Colonic mucosa (tissue), 4 donors: ENCODE measurements around the gene FAM222A. TPM values are rescaled to one million over a fixed set of nuclear protein-coding genes. Genes with fewer than 3 reads are reported as not detected.

Experiments
- DNase-seq: peaks from one replicate; pipeline ENCODE4 v3.0.0-alpha.2; 2020
- H3K27ac ChIP-seq: fragments of 200-600 bp; one replicate; pipeline ENCODE4 v1.8.0; 2021
- H3K27me3 ChIP-seq: fragments of 200-600 bp; one replicate; pipeline ENCODE4 v1.8.0; 2021
- H3K36me3 ChIP-seq: fragments of 200-600 bp; one replicate; pipeline ENCODE4 v1.8.0; 2021
- H3K4me1 ChIP-seq: fragments of 200-600 bp; one replicate; pipeline ENCODE4 v1.8.0; 2021; ENCODE audit warnings: mild to moderate bottlenecking
- H3K4me3 ChIP-seq: fragments of 200-600 bp; one replicate; pipeline ENCODE4 v1.8.0; 2021
- H3K9ac ChIP-seq, 2 donors: one replicate each; pipeline ENCODE4 v1.7.0; 2013; ENCODE audit warnings: control low read depth in 2 of 2, low read depth in 2 of 2, low read length in 2 of 2
- H3K9me3 ChIP-seq: fragments of 200-600 bp; one replicate; pipeline ENCODE4 v1.8.0; 2021
- CTCF ChIP-seq: fragments of 200-600 bp; IDR thresholded peaks from one replicate; pipeline ENCODE4 v1.8.0; 2022; ENCODE audit warnings: antibody characterized with exemption, mild to moderate bottlenecking
- intact Hi-C: fragments of 100-400 bp; cut with DNase I; formaldehyde crosslinking; loops from one replicate; pipeline ENCODE4 v1.14.1; 2022
- total RNA-seq, 2 donors: library from RNA; stranded (reverse); fragmentation: NEBNext Ultra II Directional in 1 of 2; extraction: Animal tissue kit (Norgen Biotek cat#: 25700) in 1 of 2; gene quantifications; one replicate each; pipeline ENCODE4 v1.2.1, GENCODE V29; 2021
- donor health status: healthy.
- donor health status: DM: no; HTN: no; CAD: no.
- donor health status: DM: no; HTN: no; CAD: no.

Gene FAM222A
- total RNA-seq, 2 donors from 2014 or later: 3.9 to 5.5 TPM

GRCh38 chr12:109730306-109731145 is 16.9 kb downstream of the FAM222A start:
- Histone ChIP-seq H3K27ac (no peak overlapping the region), H3K27me3 (no peaks in the 10 kb centered on the region), H3K9ac (no peak overlapping the region), H3K9me3 (no peaks in the 10 kb centered on the region), H3K4me3 (no peak overlapping the region), H3K36me3 (no peaks in the 10 kb centered on the region), H3K4me1 (no peaks in the 10 kb centered on the region)
- no peak for DNase-seq
- no peak for TF ChIP-seq CTCF
- intact Hi-C loops: no loop called here

- H3K36me3 ChIP-seq: no peaks in the 10 kb centered on the region
- no peaks in the 10 kb centered on the region for H3K27me3 ChIP-seq
- no peak overlapping the region for H3K27ac ChIP-seq
- no peak for TF ChIP-seq CTCF
- H3K9me3 ChIP-seq: no peaks in the 10 kb centered on the region
- no peak overlapping the region for H3K9ac ChIP-seq
- DNase-seq: no peak
- H3K4me1 ChIP-seq: no peaks in the 10 kb centered on the region
- no peak overlapping the region for H3K4me3 ChIP-seq
- intact Hi-C loops: no loop called here
Measured at GRCh38 chr12:109731231-109731731, 17.7 kb downstream of the FAM222A start.

GRCh38 chr12:109731806-109732205 is 18.2 kb downstream of the FAM222A start:
- TF ChIP-seq CTCF: no peak
- Histone ChIP-seq H3K27ac (no peak overlapping the region), H3K9me3 (no peaks in the 10 kb centered on the region), H3K4me3 (no peak overlapping the region), H3K36me3 (no peaks in the 10 kb centered on the region), H3K9ac (no peak overlapping the region), H3K4me1 (no peaks in the 10 kb centered on the region), H3K27me3 (no peaks in the 10 kb centered on the region)
- intact Hi-C loops: no loop called here
- DNase-seq: no peak

- H3K4me3 ChIP-seq: no peak overlapping the region
- H3K36me3 ChIP-seq: no peaks in the 10 kb centered on the region
- intact Hi-C loops: no loop called here
Measured at GRCh38 chr12:109732321-109733305, 19.0 kb downstream of the FAM222A start.

More at GRCh38 chr12:109732321-109733305, 19.0 kb downstream of the FAM222A start:
- Histone ChIP-seq H3K9ac (no peak overlapping the region), H3K27me3 (no peaks in the 10 kb centered on the region), H3K9me3 (no peaks in the 10 kb centered on the region), H3K4me1 (no peaks in the 10 kb centered on the region), H3K27ac (no peak overlapping the region)
- no peak for DNase-seq
- no peak for TF ChIP-seq CTCF
